ENCODE results near the gene KCNMA1.

Gene KCNMA1

GRCh38 chr10:77121829-77122228 lies 515.8 kb downstream of the KCNMA1 start:
- no peak for DNase-seq

GRCh38 chr10:77120666-77121376 lies 516.8 kb downstream of the KCNMA1 start:
- no peak for DNase-seq

- DNase-seq: no peak
These were observed 517.6 kb downstream of the KCNMA1 start for GRCh38 chr10:77120012-77120411.

- DNase-seq: no peak
These were observed 518.9 kb downstream of the KCNMA1 start for GRCh38 chr10:77118603-77119282.

- no peak for DNase-seq
These were observed 520.1 kb downstream of the KCNMA1 start for GRCh38 chr10:77117501-77117900.

- DNase-seq: no peak
These were observed 520.7 kb downstream of the KCNMA1 start for GRCh38 chr10:77116904-77117303.

GRCh38 chr10:77114181-77114821 lies 523.3 kb downstream of the KCNMA1 start:
- DNase-seq: no peak

- no peak for DNase-seq
These were observed 525.7 kb downstream of the KCNMA1 start for GRCh38 chr10:77111611-77112550.

- DNase-seq: no peak
These were observed 526.9 kb downstream of the KCNMA1 start for GRCh38 chr10:77110757-77111156.

- DNase-seq: no peak
These were observed 528.1 kb downstream of the KCNMA1 start for GRCh38 chr10:77109351-77109994.

GRCh38 chr10:77106676-77107075 lies 530.9 kb downstream of the KCNMA1 start:
- DNase-seq: no peak

- DNase-seq: no peak
These were observed 531.8 kb downstream of the KCNMA1 start for GRCh38 chr10:77105761-77106221.

GRCh38 chr10:77104459-77104980 lies 533.1 kb downstream of the KCNMA1 start:
- no peak for DNase-seq

GRCh38 chr10:77103213-77103612 lies 534.4 kb downstream of the KCNMA1 start:
- no peak for DNase-seq

- no peak for DNase-seq
These were observed 536.3 kb downstream of the KCNMA1 start for GRCh38 chr10:77101341-77101740.

GRCh38 chr10:77099136-77099535 lies 538.5 kb downstream of the KCNMA1 start:
- no peak for DNase-seq

- no peak for DNase-seq
These were observed 540.0 kb downstream of the KCNMA1 start for GRCh38 chr10:77097625-77098024.

GRCh38 chr10:77093126-77093525 lies 544.5 kb downstream of the KCNMA1 start:
- no peak for DNase-seq

- no peak for DNase-seq
These were observed 545.9 kb downstream of the KCNMA1 start for GRCh38 chr10:77091597-77092165.

GRCh38 chr10:77090381-77091356 lies 546.9 kb downstream of the KCNMA1 start:
- no peak for DNase-seq

All from stimulated activated CD8-positive, alpha-beta memory T cell treated with anti-CD3 and anti-CD28 coated beads, Interleukin-4, amount 100 ng/mL, for 48 hours (primary cell).